WTC11 (cell line): ENCODE results near the gene GDPD4. TPM values are rescaled to one million over a fixed set of nuclear protein-coding genes. Genes with fewer than 3 reads are reported as not detected.

ENCODE experiments used
- ATAC-seq: fragments of 200-7000 bp; cut with Tn5 transposase; 2 replicates; pipeline ENCODE4 v1.10.0; 2021; ENCODE audit warnings: mild to moderate bottlenecking, moderate library complexity
- CTCF ChIA-PET: fragments of 300-600 bp; sonication (Branson Sonifier 250); formaldehyde crosslinking; loops from one replicate; lab custom pipeline; 2021; ENCODE audit warnings: antibody characterized with exemption; lab: Charles Lee
- POLR2A ChIA-PET: fragments of 350-600 bp; sonication (Branson Sonifier 250); formaldehyde crosslinking; loops from one replicate; lab custom pipeline; 2021; ENCODE audit warnings: antibody characterized with exemption; lab: Charles Lee
- DNase-seq: peaks from one replicate; pipeline ENCODE4 v3.0.0; 2021; ENCODE audit warnings: low spot score
- H3K27ac Mint-ChIP-seq: 2 replicates; pipeline ENCODE4 v1.8.0; 2021; ENCODE audit warnings: mixed read lengths
- H3K27me3 Mint-ChIP-seq: 2 replicates; pipeline ENCODE4 v1.8.0; 2021; ENCODE audit warnings: low read depth, mild to moderate bottlenecking, moderate library complexity, mixed read lengths
- H3K36me3 Mint-ChIP-seq: 2 replicates; pipeline ENCODE4 v1.8.0; 2021; ENCODE audit warnings: mixed read lengths
- H3K4me1 Mint-ChIP-seq: 2 replicates; pipeline ENCODE4 v1.8.0; 2022; ENCODE audit warnings: mixed read lengths
- H3K4me3 Mint-ChIP-seq: 2 replicates; pipeline ENCODE4 v1.8.0; 2021; ENCODE audit warnings: mild to moderate bottlenecking, moderate library complexity, mixed read lengths
- H3K9me3 Mint-ChIP-seq: 2 replicates; pipeline ENCODE4 v1.8.0; 2021; ENCODE audit warnings: mixed read lengths
- ATF2 ChIP-seq: sonication (generic); formaldehyde crosslinking; IDR thresholded peaks from 2 replicates; pipeline ENCODE4 v1.8.1; 2022; ENCODE audit warnings: low read depth, missing genetic modification reagents, borderline replicate concordance
- CBFB ChIP-seq: sonication (generic); formaldehyde crosslinking; IDR thresholded peaks from 2 replicates; pipeline ENCODE4 v1.8.1; 2022; ENCODE audit warnings: mild to moderate bottlenecking, low read depth, missing genetic modification reagents
- ELF4 ChIP-seq: sonication (generic); formaldehyde crosslinking; IDR thresholded peaks from 2 replicates; pipeline ENCODE4 v1.8.1; 2022; ENCODE audit warnings: low read depth, mild to moderate bottlenecking, moderate library complexity, missing genetic modification reagents
- ERG ChIP-seq: fragments of 250-450 bp; sonication (Bioruptor Pico); IDR thresholded peaks from 2 replicates; pipeline ENCODE4 v1.8.0; 2021; ENCODE audit warnings: mild to moderate bottlenecking
- ETV6 ChIP-seq: sonication (generic); formaldehyde crosslinking; IDR thresholded peaks from 2 replicates; pipeline ENCODE4 v1.8.1; 2022; ENCODE audit warnings: mild to moderate bottlenecking, missing genetic modification reagents
- FOXK1 ChIP-seq: sonication (generic); formaldehyde crosslinking; IDR thresholded peaks from 2 replicates; pipeline ENCODE4 v1.8.0; 2022; ENCODE audit warnings: mild to moderate bottlenecking, moderate library complexity, missing genetic modification reagents
- MXD4 ChIP-seq: fragments of 250-450 bp; sonication (Bioruptor Pico); IDR thresholded peaks from 2 replicates; pipeline ENCODE4 v1.8.0; 2021; ENCODE audit warnings: mild to moderate bottlenecking, moderate library complexity, borderline replicate concordance
- OVOL2 ChIP-seq: fragments of 250-450 bp; sonication (Bioruptor Pico); IDR thresholded peaks from 2 replicates; pipeline ENCODE4 v1.9.0; 2021; ENCODE audit warnings: mild to moderate bottlenecking, borderline replicate concordance
- SMAD4 ChIP-seq: sonication (generic); formaldehyde crosslinking; IDR thresholded peaks from 2 replicates; pipeline ENCODE4 v1.8.0; 2022; ENCODE audit warnings: mild to moderate bottlenecking, missing genetic modification reagents
- TCF7 ChIP-seq: sonication (generic); formaldehyde crosslinking; IDR thresholded peaks from 2 replicates; pipeline ENCODE4 v1.8.0; 2022; ENCODE audit warnings: mild to moderate bottlenecking, low read depth, missing genetic modification reagents, moderate library complexity
- TEAD1 ChIP-seq: sonication (generic); formaldehyde crosslinking; IDR thresholded peaks from 2 replicates; pipeline ENCODE4 v1.8.0; 2022; ENCODE audit warnings: mild to moderate bottlenecking, missing genetic modification reagents
- TEAD4 ChIP-seq: sonication (generic); formaldehyde crosslinking; IDR thresholded peaks from 2 replicates; pipeline ENCODE4 v1.8.0; 2022; ENCODE audit warnings: mild to moderate bottlenecking, missing genetic modification reagents
- TP53 ChIP-seq: sonication (generic); formaldehyde crosslinking; IDR thresholded peaks from 2 replicates; pipeline ENCODE4 v1.8.1; 2023; ENCODE audit warnings: mild to moderate bottlenecking, missing genetic modification reagents
- total RNA-seq: library from RNA; stranded (reverse); gene quantifications from 3 replicates; pipeline ENCODE4 v1.2.3, GENCODE V29; 2021
- TF ChIP-seq, protein P1 (sequence below): sonication (generic); formaldehyde crosslinking; conservative IDR thresholded peaks from 2 replicates; pipeline ENCODE4 v1.8.1; 2023; ENCODE audit warnings: mild to moderate bottlenecking, low read depth, missing genetic modification reagents, moderate library complexity
- TF ChIP-seq, protein P2 (sequence below): sonication (generic); formaldehyde crosslinking; IDR thresholded peaks from 2 replicates; pipeline ENCODE4 v1.8.0; 2022; ENCODE audit warnings: missing genetic modification reagents
- TF ChIP-seq, protein P3 (sequence below): sonication (generic); formaldehyde crosslinking; IDR thresholded peaks from 2 replicates; pipeline ENCODE4 v1.8.0; 2022; ENCODE audit warnings: mild to moderate bottlenecking, missing genetic modification reagents
- TF ChIP-seq, protein P4 (sequence below): sonication (generic); formaldehyde crosslinking; IDR thresholded peaks from 2 replicates; pipeline ENCODE4 v1.8.0; 2022; ENCODE audit warnings: mild to moderate bottlenecking, missing genetic modification reagents
- TF ChIP-seq, protein P5 (sequence below): sonication (generic); formaldehyde crosslinking; IDR thresholded peaks from 2 replicates; pipeline ENCODE4 v1.8.1; 2023; ENCODE audit warnings: mild to moderate bottlenecking, missing genetic modification reagents

The GDPD4 gene
- total RNA-seq, 1 experiment from 2014 or later: not detected

- CTCF ChIA-PET: interaction anchor here (1.2 kb wide), 1 partner anchor 49 kb away, joined by 3 read pairs; no protein-coding TSS in a partner anchor
Observed at GRCh38 chr11:77318600-77318999, 17.1 kb upstream of the GDPD4 start.

DNA sequence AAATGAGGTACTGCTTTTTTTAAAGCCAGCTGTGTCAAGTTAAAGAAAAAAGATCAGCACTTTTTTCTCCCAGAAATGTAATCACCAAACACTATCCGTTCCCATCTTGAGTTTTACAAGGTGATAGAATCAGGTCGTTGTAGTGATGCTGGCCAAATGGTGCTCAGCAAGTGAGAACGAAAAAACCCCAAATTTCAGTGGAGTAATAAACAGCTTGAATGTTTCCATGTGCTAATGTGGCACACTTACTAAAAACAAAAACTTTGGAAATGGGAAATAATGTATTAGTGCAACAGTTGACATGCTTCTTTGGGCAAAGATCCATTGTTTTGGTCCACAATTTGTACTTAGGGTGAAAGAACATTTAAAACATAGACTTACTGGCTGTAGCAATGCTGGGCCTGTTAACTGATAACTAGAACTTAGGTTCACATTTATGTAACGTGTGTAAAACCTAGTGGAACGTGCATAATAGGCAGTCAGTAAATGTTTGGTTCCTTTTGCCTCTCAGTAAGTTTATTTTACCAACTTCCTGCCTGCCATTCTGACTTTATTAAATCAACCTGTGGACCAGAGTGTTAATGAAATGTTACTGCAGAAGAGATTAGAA lies 15.4 kb upstream of the GDPD4 start:
- CTCF ChIA-PET: no interaction called here
- Mint-ChIP-seq H3K27ac (no peak overlapping the region), H3K4me3 (no peak overlapping the region), H3K9me3 (no peaks in the 10 kb centered on the region), H3K27me3 (no peaks in the 10 kb centered on the region), H3K4me1 (no peaks in the 10 kb centered on the region), H3K36me3 (0 out of 2 replicates have a peak, but pooled peaks cover under 1% of the 10 kb centered on the region)
- TF ChIP-seq, protein P1, sequence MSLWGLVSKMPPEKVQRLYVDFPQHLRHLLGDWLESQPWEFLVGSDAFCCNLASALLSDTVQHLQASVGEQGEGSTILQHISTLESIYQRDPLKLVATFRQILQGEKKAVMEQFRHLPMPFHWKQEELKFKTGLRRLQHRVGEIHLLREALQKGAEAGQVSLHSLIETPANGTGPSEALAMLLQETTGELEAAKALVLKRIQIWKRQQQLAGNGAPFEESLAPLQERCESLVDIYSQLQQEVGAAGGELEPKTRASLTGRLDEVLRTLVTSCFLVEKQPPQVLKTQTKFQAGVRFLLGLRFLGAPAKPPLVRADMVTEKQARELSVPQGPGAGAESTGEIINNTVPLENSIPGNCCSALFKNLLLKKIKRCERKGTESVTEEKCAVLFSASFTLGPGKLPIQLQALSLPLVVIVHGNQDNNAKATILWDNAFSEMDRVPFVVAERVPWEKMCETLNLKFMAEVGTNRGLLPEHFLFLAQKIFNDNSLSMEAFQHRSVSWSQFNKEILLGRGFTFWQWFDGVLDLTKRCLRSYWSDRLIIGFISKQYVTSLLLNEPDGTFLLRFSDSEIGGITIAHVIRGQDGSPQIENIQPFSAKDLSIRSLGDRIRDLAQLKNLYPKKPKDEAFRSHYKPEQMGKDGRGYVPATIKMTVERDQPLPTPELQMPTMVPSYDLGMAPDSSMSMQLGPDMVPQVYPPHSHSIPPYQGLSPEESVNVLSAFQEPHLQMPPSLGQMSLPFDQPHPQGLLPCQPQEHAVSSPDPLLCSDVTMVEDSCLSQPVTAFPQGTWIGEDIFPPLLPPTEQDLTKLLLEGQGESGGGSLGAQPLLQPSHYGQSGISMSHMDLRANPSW: no peak
- no peak for TF ChIP-seq ERG (CRISPR knock-in tag)
- no peak for TF ChIP-seq TEAD1
- ATAC-seq (no peak), DNase-seq (no peak)
- POLR2A ChIA-PET: no interaction called here

More at GRCh38 chr11:77318600-77318999, 17.1 kb upstream of the GDPD4 start:
- POLR2A ChIA-PET: interaction anchor here (0.6 kb wide), 2 partner anchors 81 to 154 kb away, joined by 3 to 4 read pairs; no protein-coding TSS in a partner anchor
- H3K4me3 Mint-ChIP-seq: no peak overlapping the region
- H3K27ac Mint-ChIP-seq: no peak overlapping the region
- ATAC-seq (no peak), DNase-seq (no peak)
- no peaks in the 10 kb centered on the region for H3K4me1 Mint-ChIP-seq
- H3K36me3 Mint-ChIP-seq: peaks cover 17% of the 10 kb centered on the region
- no peaks in the 10 kb centered on the region for H3K9me3 Mint-ChIP-seq
- TF ChIP-seq, protein P2, sequence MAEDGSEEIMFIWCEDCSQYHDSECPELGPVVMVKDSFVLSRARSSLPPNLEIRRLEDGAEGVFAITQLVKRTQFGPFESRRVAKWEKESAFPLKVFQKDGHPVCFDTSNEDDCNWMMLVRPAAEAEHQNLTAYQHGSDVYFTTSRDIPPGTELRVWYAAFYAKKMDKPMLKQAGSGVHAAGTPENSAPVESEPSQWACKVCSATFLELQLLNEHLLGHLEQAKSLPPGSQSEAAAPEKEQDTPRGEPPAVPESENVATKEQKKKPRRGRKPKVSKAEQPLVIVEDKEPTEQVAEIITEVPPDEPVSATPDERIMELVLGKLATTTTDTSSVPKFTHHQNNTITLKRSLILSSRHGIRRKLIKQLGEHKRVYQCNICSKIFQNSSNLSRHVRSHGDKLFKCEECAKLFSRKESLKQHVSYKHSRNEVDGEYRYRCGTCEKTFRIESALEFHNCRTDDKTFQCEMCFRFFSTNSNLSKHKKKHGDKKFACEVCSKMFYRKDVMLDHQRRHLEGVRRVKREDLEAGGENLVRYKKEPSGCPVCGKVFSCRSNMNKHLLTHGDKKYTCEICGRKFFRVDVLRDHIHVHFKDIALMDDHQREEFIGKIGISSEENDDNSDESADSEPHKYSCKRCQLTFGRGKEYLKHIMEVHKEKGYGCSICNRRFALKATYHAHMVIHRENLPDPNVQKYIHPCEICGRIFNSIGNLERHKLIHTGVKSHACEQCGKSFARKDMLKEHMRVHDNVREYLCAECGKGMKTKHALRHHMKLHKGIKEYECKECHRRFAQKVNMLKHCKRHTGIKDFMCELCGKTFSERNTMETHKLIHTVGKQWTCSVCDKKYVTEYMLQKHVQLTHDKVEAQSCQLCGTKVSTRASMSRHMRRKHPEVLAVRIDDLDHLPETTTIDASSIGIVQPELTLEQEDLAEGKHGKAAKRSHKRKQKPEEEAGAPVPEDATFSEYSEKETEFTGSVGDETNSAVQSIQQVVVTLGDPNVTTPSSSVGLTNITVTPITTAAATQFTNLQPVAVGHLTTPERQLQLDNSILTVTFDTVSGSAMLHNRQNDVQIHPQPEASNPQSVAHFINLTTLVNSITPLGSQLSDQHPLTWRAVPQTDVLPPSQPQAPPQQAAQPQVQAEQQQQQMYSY (CRISPR knock-in tag): no peak
- TF ChIP-seq TP53 (no peak), TCF7 (CRISPR knock-in tag) (no peak), OVOL2 (no peak), ELF4 (CRISPR knock-in tag) (no peak)
- TF ChIP-seq, protein P3, sequence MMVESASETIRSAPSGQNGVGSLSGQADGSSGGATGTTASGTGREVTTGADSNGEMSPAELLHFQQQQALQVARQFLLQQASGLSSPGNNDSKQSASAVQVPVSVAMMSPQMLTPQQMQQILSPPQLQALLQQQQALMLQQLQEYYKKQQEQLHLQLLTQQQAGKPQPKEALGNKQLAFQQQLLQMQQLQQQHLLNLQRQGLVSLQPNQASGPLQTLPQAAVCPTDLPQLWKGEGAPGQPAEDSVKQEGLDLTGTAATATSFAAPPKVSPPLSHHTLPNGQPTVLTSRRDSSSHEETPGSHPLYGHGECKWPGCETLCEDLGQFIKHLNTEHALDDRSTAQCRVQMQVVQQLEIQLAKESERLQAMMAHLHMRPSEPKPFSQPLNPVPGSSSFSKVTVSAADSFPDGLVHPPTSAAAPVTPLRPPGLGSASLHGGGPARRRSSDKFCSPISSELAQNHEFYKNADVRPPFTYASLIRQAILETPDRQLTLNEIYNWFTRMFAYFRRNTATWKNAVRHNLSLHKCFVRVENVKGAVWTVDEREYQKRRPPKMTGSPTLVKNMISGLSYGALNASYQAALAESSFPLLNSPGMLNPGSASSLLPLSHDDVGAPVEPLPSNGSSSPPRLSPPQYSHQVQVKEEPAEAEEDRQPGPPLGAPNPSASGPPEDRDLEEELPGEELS: no peak
- no peaks in the 10 kb centered on the region for H3K27me3 Mint-ChIP-seq

DNA sequence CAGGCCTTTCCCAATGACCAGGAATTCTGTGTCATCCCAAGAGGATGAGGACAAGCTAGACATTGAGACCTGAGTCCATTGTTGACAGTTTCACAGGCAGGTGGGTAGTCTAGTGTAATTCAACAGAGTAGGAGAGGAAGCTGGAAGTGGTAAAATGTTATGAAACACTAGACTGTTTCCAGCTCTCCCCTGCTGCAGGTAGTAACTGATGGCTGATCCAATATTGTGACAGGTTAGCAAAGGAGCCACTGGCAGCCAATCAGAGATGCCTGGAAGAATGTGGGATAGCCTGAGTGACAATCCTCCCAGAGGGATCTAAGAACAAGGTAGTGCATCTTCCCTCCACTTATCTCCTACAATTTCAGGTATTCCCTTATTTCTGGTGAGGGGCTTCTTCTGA lies 10.6 kb upstream of the GDPD4 start:
- ChIA-PET POLR2A (no interaction called here), CTCF (no interaction called here)
- H3K4me1 Mint-ChIP-seq: peaks cover 11% of the 10 kb centered on the region
- H3K36me3 Mint-ChIP-seq: no peaks in the 10 kb centered on the region
- H3K27ac Mint-ChIP-seq: no peak overlapping the region
- H3K4me3 Mint-ChIP-seq: no peak overlapping the region
- DNase-seq: no peak
- ATAC-seq: no peak
- H3K9me3 Mint-ChIP-seq: no peaks in the 10 kb centered on the region
- H3K27me3 Mint-ChIP-seq: no peaks in the 10 kb centered on the region
- TF ChIP-seq ATF2 (CRISPR knock-in tag): no peak
- TF ChIP-seq MXD4 (CRISPR knock-in tag): no peak
- no peak for TF ChIP-seq ETV6 (CRISPR knock-in tag)
- TF ChIP-seq, protein P4, sequence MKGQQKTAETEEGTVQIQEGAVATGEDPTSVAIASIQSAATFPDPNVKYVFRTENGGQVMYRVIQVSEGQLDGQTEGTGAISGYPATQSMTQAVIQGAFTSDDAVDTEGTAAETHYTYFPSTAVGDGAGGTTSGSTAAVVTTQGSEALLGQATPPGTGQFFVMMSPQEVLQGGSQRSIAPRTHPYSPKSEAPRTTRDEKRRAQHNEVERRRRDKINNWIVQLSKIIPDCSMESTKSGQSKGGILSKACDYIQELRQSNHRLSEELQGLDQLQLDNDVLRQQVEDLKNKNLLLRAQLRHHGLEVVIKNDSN: no peak
- no peak for TF ChIP-seq TEAD4 (CRISPR knock-in tag)
- TF ChIP-seq, protein P5, sequence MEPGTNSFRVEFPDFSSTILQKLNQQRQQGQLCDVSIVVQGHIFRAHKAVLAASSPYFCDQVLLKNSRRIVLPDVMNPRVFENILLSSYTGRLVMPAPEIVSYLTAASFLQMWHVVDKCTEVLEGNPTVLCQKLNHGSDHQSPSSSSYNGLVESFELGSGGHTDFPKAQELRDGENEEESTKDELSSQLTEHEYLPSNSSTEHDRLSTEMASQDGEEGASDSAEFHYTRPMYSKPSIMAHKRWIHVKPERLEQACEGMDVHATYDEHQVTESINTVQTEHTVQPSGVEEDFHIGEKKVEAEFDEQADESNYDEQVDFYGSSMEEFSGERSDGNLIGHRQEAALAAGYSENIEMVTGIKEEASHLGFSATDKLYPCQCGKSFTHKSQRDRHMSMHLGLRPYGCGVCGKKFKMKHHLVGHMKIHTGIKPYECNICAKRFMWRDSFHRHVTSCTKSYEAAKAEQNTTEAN (CRISPR knock-in tag): no peak
- no peak for TF ChIP-seq FOXK1 (CRISPR knock-in tag)
- TF ChIP-seq SMAD4: no peak
- TF ChIP-seq CBFB (CRISPR knock-in tag): no peak
